Thyroid gland (tissue), 4 donors: ENCODE data around the gene COPS9. TPM values are rescaled to one million over a fixed set of nuclear protein-coding genes. Genes with fewer than 3 reads are reported as not detected.

ENCODE experiments used
- DNase-seq, 2 donors: peaks; one replicate each; pipeline ENCODE4 v3.0.0-alpha.2; 2019
- H3K27ac ChIP-seq, 3 donors: fragments of 200-600 bp; sonication (generic); 1 replicate in 2 of 3; 2 replicates in 1 of 3; pipeline ENCODE4 v1.5.1; 2016 to 2019; ENCODE audit warnings: mild to moderate bottlenecking in 1 of 3, moderate library complexity in 1 of 3
- H3K27me3 ChIP-seq: fragments of 200-600 bp; sonication (generic); one replicate; pipeline ENCODE4 v1.5.1; 2019
- H3K36me3 ChIP-seq, 2 donors: fragments of 200-600 bp; sonication (generic); one replicate each; pipeline ENCODE4 v1.5.1; 2016 to 2019
- H3K4me1 ChIP-seq, 2 donors: fragments of 200-600 bp; sonication (generic); one replicate each; pipeline ENCODE4 v1.5.1; 2017 to 2019
- H3K4me3 ChIP-seq, 3 donors: fragments of 200-600 bp; sonication (generic); replicated peaks in 1 of 3; 1 replicate in 2 of 3; 2 replicates in 1 of 3; pipeline ENCODE4 v1.5.1; 2016; ENCODE audit warnings: mild to moderate bottlenecking in 1 of 3
- H3K9me3 ChIP-seq: fragments of 200-600 bp; sonication (generic); one replicate; pipeline ENCODE4 v1.5.1; 2017
- CTCF ChIP-seq, 6 experiments: fragments of 200-600 bp in 3 of 6; fragments of 450-650 bp in 3 of 6; sonication (generic) in 3 of 6; IDR thresholded peaks; one replicate each; pipeline ENCODE4 v1.5.1; 2016 to 2019; ENCODE audit warnings: antibody characterized with exemption in 6 of 6, mild to moderate bottlenecking in 2 of 6, inconsistent platforms in 1 of 6, moderate library complexity in 1 of 6
- POLR2A ChIP-seq, 2 donors: fragments of 450-650 bp; IDR thresholded peaks; one replicate each; pipeline ENCODE4 v1.6.1; 2017; ENCODE audit warnings: antibody characterized with exemption in 2 of 2, mild to moderate bottlenecking in 2 of 2, moderate library complexity in 1 of 2
- WGBS, 2 donors: methylation state at CpG; one replicate each; pipeline ENCODE4 v1.1.5; 2017; 5-methylcytosine and 5-hydroxymethylcytosine counted together
- intact Hi-C: fragments of 100-400 bp; cut with DNase I; formaldehyde crosslinking; loops from one replicate; pipeline ENCODE4 v1.15.1; 2023
- total RNA-seq, 4 donors: library from RNA; depleted of rRNA; stranded (reverse); fragments of >200 nt; gene quantifications; one replicate each; pipeline ENCODE4 v1.2.3, GENCODE V29; 2016

Gene COPS9
- total RNA-seq, 4 donors from 2014 or later, result 63.6 to 965 (median 239) TPM

- H3K9me3 ChIP-seq, result no peaks in the 10 kb centered on the region
- H3K27me3 ChIP-seq, result no peaks in the 10 kb centered on the region
- intact Hi-C loops, result no loop called here
- peak overlapping the region in 1 of 3 donors; percentile 93 for H3K27ac ChIP-seq
- peaks cover 30 to 47% of the 10 kb centered on the region in 2 donors for H3K4me1 ChIP-seq
- 86 to 94% methylated on average over 6 to 9 of the region's 9 CpGs for WGBS, 2 donors
- TF ChIP-seq POLR2A (IDR thresholded peaks at IDR 0.05), result no peak
- TF ChIP-seq CTCF (IDR thresholded peaks at IDR 0.05), result no peak
- no peak overlapping the region for H3K4me3 ChIP-seq
- DNase-seq, result no peak
- peaks cover 0 to 2% of the 10 kb centered on the region in 2 donors for H3K36me3 ChIP-seq
Observed at GRCh38 chr2:240138254-240138984, 2.3 kb upstream of the COPS9 start.

GRCh38 chr2:240137596-240138253 is 1.6 kb upstream of the COPS9 start:
- DNase-seq, result no peak
- Histone ChIP-seq H3K27ac (no peak overlapping the region), H3K27me3 (no peaks in the 10 kb centered on the region), H3K4me3 (no peak overlapping the region), H3K36me3 (peaks cover 2 to 8% of the 10 kb centered on the region in 2 donors), H3K4me1 (peaks cover 30 to 46% of the 10 kb centered on the region in 2 donors), H3K9me3 (no peaks in the 10 kb centered on the region)
- WGBS, 2 donors, result 92 to 93% methylated on average over 19 of the region's 19 CpGs
- TF ChIP-seq POLR2A (IDR thresholded peaks at IDR 0.05) (no peak), CTCF (IDR thresholded peaks at IDR 0.05) (no peak)
- intact Hi-C loops, result no loop called here

DNA sequence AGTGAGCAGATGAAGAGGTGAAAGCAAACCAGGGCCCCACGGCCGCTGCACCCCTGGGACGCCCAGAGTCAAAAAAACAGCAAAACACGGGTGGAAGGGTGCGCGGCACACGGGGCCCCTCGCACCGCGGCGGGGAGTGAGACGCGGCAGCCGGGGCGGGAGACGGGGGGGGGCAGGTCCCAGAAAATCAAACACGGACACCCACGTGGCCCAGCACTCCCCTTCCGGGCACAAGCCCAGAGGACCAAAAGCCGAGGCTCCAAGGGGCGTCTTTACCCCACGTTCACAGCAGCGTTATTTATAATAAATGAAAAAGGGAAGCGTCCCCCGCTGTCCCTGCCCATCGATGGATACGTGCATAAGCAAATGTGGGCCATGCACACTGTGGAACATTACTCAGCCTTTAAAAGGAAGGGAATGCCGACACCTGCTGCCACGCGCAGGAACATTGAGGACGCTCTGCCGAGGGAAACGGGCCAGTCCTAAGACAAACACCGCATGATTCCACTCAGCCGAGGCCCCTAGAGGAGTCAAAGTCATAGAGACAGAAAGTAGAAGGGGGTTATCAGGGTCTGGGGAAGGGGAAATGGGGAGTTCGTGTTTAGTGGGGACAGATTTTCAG is 677 bp upstream of the COPS9 start:
- Histone ChIP-seq H3K36me3 (peaks cover 11 to 17% of the 10 kb centered on the region in 2 donors), H3K9me3 (no peaks in the 10 kb centered on the region), H3K27ac (peak overlapping the region in 2 of 3 donors; percentile 53 to 69), H3K27me3 (no peaks in the 10 kb centered on the region), H3K4me1 (peaks cover 30 to 46% of the 10 kb centered on the region in 2 donors), H3K4me3 (peak overlapping the region; percentile 57 to 96 (median 66))
- TF ChIP-seq CTCF (IDR thresholded peaks at IDR 0.05), result no peak
- 45 to 58% methylated on average over 31 to 36 of the region's 36 CpGs for WGBS, 2 donors
- no peak for DNase-seq
- intact Hi-C loops, result no loop called here

- Histone ChIP-seq H3K36me3 (peaks cover 16 to 27% of the 10 kb centered on the region in 2 donors), H3K4me3 (peak overlapping the region; percentile 57 to 96 (median 66)), H3K9me3 (no peaks in the 10 kb centered on the region), H3K27ac (peak overlapping the region in 1 of 3 donors; percentile 69), H3K27me3 (no peaks in the 10 kb centered on the region), H3K4me1 (peaks cover 21 to 40% of the 10 kb centered on the region in 2 donors)
- no peak for DNase-seq
- TF ChIP-seq POLR2A (IDR thresholded peaks at IDR 0.05) (no peak), CTCF (IDR thresholded peaks at IDR 0.05) (no peak)
- WGBS, 2 donors, result 0 to 1% methylated on average over 7 to 17 of the region's 17 CpGs
- intact Hi-C loops, result no loop called here
Observed at GRCh38 chr2:240135706-240136012, 446 bp downstream of the COPS9 start.
